Keratinocyte (primary cell): ENCODE data around the gene C1QTNF9B. TPM values are rescaled to one million over a fixed set of nuclear protein-coding genes. Genes with fewer than 3 reads are reported as not detected.
"Not testable (repeated sequence)": the region's sequence is repeated elsewhere in the genome, so short reads cannot be mapped to it uniquely, and the experiment has no call there.

ENCODE experiments used
- DNase-seq: peaks from one replicate; pipeline ENCODE4 v3.0.0-alpha.2; 2011; ENCODE audit warnings: low read depth, missing footprints, low spot score
- FAIRE-seq: peaks from 2 replicates; lab custom pipeline; 2011; peaks lifted over from hg19 to GRCh38; lab: Jason Lieb, UNC
- H2AFZ ChIP-seq: 2 replicates; pipeline ENCODE4 v1.6.0; 2012; ENCODE audit warnings: low read length, control low read depth, inconsistent platforms; ENCODE audit not compliant: control insufficient read depth
- H3K27ac ChIP-seq: 2 replicates; pipeline ENCODE4 v1.5.1; 2011; ENCODE audit warnings: low read length; ENCODE audit not compliant: control insufficient read depth, insufficient read depth
- H3K27me3 ChIP-seq: 3 replicates; pipeline ENCODE4 v1.6.0; 2011; ENCODE audit warnings: low read length; ENCODE audit not compliant: control insufficient read depth, insufficient read depth; ENCODE audit errors: extremely low read depth
- H3K36me3 ChIP-seq, 2 experiments: 2 replicates in 1 of 2; 3 replicates in 1 of 2; pipeline ENCODE4 v1.5.1; 2011; ENCODE audit warnings: low read length in 2 of 2, mild to moderate bottlenecking in 1 of 2; ENCODE audit not compliant: control insufficient read depth in 2 of 2, insufficient read depth in 2 of 2; ENCODE audit errors: extremely low read depth in 1 of 2
- H3K4me1 ChIP-seq: 3 replicates; pipeline ENCODE4 v1.5.1; 2011; ENCODE audit warnings: low read length; ENCODE audit not compliant: control insufficient read depth, insufficient read depth; ENCODE audit errors: extremely low read depth
- H3K4me2 ChIP-seq: 3 replicates; pipeline ENCODE4 v1.6.0; 2011; ENCODE audit warnings: low read depth, low read length; ENCODE audit not compliant: control insufficient read depth, insufficient read depth; ENCODE audit errors: extremely low read depth
- H3K4me3 ChIP-seq, 3 experiments: fragments of 200-600 bp in 1 of 3; sonication (generic) in 1 of 3; 2 replicates in 2 of 3; 3 replicates in 1 of 3; pipeline ENCODE4 v1.5.1; 2011 to 2016; ENCODE audit warnings: low read length in 3 of 3, mild to moderate bottlenecking in 3 of 3, control low read depth in 2 of 3, inconsistent platforms in 1 of 3, low read depth in 1 of 3, mixed read lengths in 1 of 3, mixed run types in 1 of 3, moderate library complexity in 1 of 3; ENCODE audit not compliant: control insufficient read depth in 2 of 3, insufficient read depth in 2 of 3; ENCODE audit errors: extremely low read depth in 1 of 3
- H3K79me2 ChIP-seq: 2 replicates; pipeline ENCODE4 v1.6.0; 2012; ENCODE audit warnings: low read length; ENCODE audit not compliant: control insufficient read depth, insufficient read depth
- H3K9ac ChIP-seq: 3 replicates; pipeline ENCODE4 v1.6.0; 2011; ENCODE audit warnings: low read length; ENCODE audit not compliant: control insufficient read depth, insufficient read depth; ENCODE audit errors: extremely low read depth
- H3K9me1 ChIP-seq: 3 replicates; pipeline ENCODE4 v1.6.0; 2011; ENCODE audit warnings: low read length; ENCODE audit not compliant: control insufficient read depth, insufficient read depth; ENCODE audit errors: extremely low read depth
- H3K9me3 ChIP-seq: 2 replicates; pipeline ENCODE4 v1.5.1; 2012; ENCODE audit warnings: low read depth, low read length; ENCODE audit not compliant: control insufficient read depth
- H4K20me1 ChIP-seq: 3 replicates; pipeline ENCODE4 v1.6.0; 2011; ENCODE audit warnings: low read length; ENCODE audit not compliant: control insufficient read depth, insufficient read depth; ENCODE audit errors: extremely low read depth
- CTCF ChIP-seq, 3 experiments: IDR thresholded peaks in 1 of 3; conservative IDR thresholded peaks in 1 of 3; optimal IDR thresholded peaks in 1 of 3; 2 replicates in 2 of 3; 3 replicates in 1 of 3; pipeline versions ENCODE3 to v1.5.1; 2011; ENCODE audit warnings: low read length in 3 of 3, mild to moderate bottlenecking in 3 of 3, moderate library complexity in 2 of 3, control low read depth in 1 of 3, inconsistent platforms in 1 of 3; ENCODE audit not compliant: insufficient read depth in 2 of 3; ENCODE audit errors: extremely low read depth in 1 of 3
- EZH2 ChIP-seq: IDR thresholded peaks from one replicate; pipeline ENCODE4 v1.6.1; 2012; ENCODE audit warnings: inconsistent platforms, mild to moderate bottlenecking, low read length, moderate library complexity
- dilution Hi-C: fragments of 300-500 bp; cut with MboI; formaldehyde crosslinking; loops from one replicate; pipeline ENCODE4 v1.7.0; 2020; ENCODE audit warnings: low sequenced_read_pairs; ENCODE audit not compliant: extremely low pct_ligation_motif_present
- polyA plus RNA-seq, 5 experiments: library from polyadenylated mRNA; depleted of rRNA in 3 of 5; stranded (reverse) in 3 of 5; stranded (forward) in 1 of 5; unstranded in 1 of 5; fragments of >200 nt; gene quantifications; 1 replicate in 1 of 5; 2 replicates in 3 of 5; 3 replicates in 1 of 5; pipeline versions ENCODE4 v1.2.1 to v1.2.3, GENCODE V29; 2011 to 2012; ENCODE audit warnings: missing spikeins in 2 of 5, low read depth in 1 of 5, low replicate concordance in 1 of 5

Gene C1QTNF9B
- polyA plus RNA-seq, 1 donor (not counting 4 experiments of a cell fraction or from before 2014, with no cell fraction given), result not detected

GRCh38 chr13:23883255-23883654 is 14.0 kb downstream of the C1QTNF9B start:
- TF ChIP-seq CTCF (optimal IDR thresholded peaks at IDR 0.05 in 1 of 3, IDR thresholded peaks at IDR 0.05 in 1 of 3, conservative IDR thresholded peaks at IDR 0.05 in 1 of 3; ENCODE audit: extremely low read depth in 1 of 3, insufficient read depth in 2 of 3, low read length in 3 of 3) (no peak), EZH2 (no peak)
- DNase-seq (no peak), FAIRE-seq (no peak)
- Histone ChIP-seq H3K27me3 (no peaks in the 10 kb centered on the region), H2AFZ (no peak overlapping the region), H3K9ac (no peak overlapping the region), H3K4me3 (no peak overlapping the region), H3K9me3 (no peaks in the 10 kb centered on the region), H3K4me2 (no peak overlapping the region), H3K79me2 (peaks cover 10% of the 10 kb centered on the region), H3K36me3 (peaks cover 7 to 10% of the 10 kb centered on the region in 2 experiments), H3K4me1 (peaks cover 5% of the 10 kb centered on the region), H3K9me1 (no peaks in the 10 kb centered on the region), H3K27ac (no peak overlapping the region), H4K20me1 (no peaks in the 10 kb centered on the region)
- dilution Hi-C loops, result no loop called here

- H3K36me3 ChIP-seq, H3K9me1 ChIP-seq, FAIRE-seq, H2AFZ ChIP-seq, H3K9me3 ChIP-seq, DNase-seq, H3K4me2 ChIP-seq, H3K79me2 ChIP-seq, H3K27ac ChIP-seq, H3K4me3 ChIP-seq, H3K27me3 ChIP-seq, H3K4me1 ChIP-seq, H3K9ac ChIP-seq, dilution Hi-C loops, H4K20me1 ChIP-seq: not testable (repeated sequence)
Measured at GRCh38 chr13:23881402-23881800, 15.9 kb downstream of the C1QTNF9B start.

GRCh38 chr13:23880493-23881401 is 16.6 kb downstream of the C1QTNF9B start:
- H3K27ac ChIP-seq, H3K4me1 ChIP-seq, H3K9ac ChIP-seq, H3K9me1 ChIP-seq, H3K9me3 ChIP-seq, FAIRE-seq, H3K27me3 ChIP-seq, H2AFZ ChIP-seq, DNase-seq, H3K4me3 ChIP-seq, H3K4me2 ChIP-seq, H4K20me1 ChIP-seq, H3K79me2 ChIP-seq, H3K36me3 ChIP-seq, dilution Hi-C loops: not testable (repeated sequence)
